ENCODE measurements around the gene HFE.

- TF ChIP-seq CTCF (IDR thresholded peaks at IDR 0.05 in 2 of 3, conservative IDR thresholded peaks at IDR 0.05 in 1 of 3; ENCODE audit: control insufficient read depth in 2 of 3, extremely low read depth in 1 of 3, insufficient read depth in 1 of 3, low read depth in 3 of 3, low read length in 3 of 3), result no peak
- no peak for TF ChIP-seq RBBP5 (conservative IDR thresholded peaks at IDR 0.05)
- no peak for TF ChIP-seq PRDM15 (CRISPR knock-in tag; IDR thresholded peaks at IDR 0.05)
- TF ChIP-seq SMC3 (IDR thresholded peaks at IDR 0.05; ENCODE audit: borderline replicate concordance, low read length), result no peak
- TF ChIP-seq SRF (IDR thresholded peaks at IDR 0.05; ENCODE audit: low read depth in 2 of 2, low read length in 2 of 2), result no peak
- no peak for TF ChIP-seq EZH2 (IDR thresholded peaks at IDR 0.05; ENCODE audit: borderline replicate concordance, control insufficient read depth, low read depth, low read length)
Measured at GRCh38 chr6:26140967-26141294, 53.7 kb downstream of the HFE start.

Measured in GM12878 (cell line).